Effector memory CD4-positive, alpha-beta T cell (primary cell): ENCODE measurements around the gene TENM4.

Source experiments
- DNase-seq, 3 donors: peaks; one replicate each; pipeline ENCODE4 v3.0.0-alpha.2; 2020
- H3K27ac ChIP-seq: 2 replicates; pipeline ENCODE4 v1.7.0; 2013; ENCODE audit warnings: mild to moderate bottlenecking, low read length, moderate library complexity; ENCODE audit not compliant: insufficient read depth, poor library complexity, severe bottlenecking
- H3K27me3 ChIP-seq: replicated peaks from 2 replicates; pipeline ENCODE4 v1.7.0; 2013; ENCODE audit warnings: mild to moderate bottlenecking, low read length; ENCODE audit not compliant: insufficient read depth, control insufficient read depth, poor library complexity, severe bottlenecking
- H3K36me3 ChIP-seq: 2 replicates; pipeline ENCODE4 v1.7.0; 2013; ENCODE audit warnings: mild to moderate bottlenecking, low read length, moderate library complexity; ENCODE audit not compliant: control insufficient read depth, insufficient read depth
- H3K4me1 ChIP-seq: 2 replicates; pipeline ENCODE4 v1.7.0; 2013; ENCODE audit warnings: low read length, mild to moderate bottlenecking; ENCODE audit not compliant: control insufficient read depth, insufficient read depth, poor library complexity, severe bottlenecking
- H3K4me3 ChIP-seq: 2 replicates; pipeline ENCODE4 v1.7.0; 2013; ENCODE audit warnings: low read length, low read depth, mild to moderate bottlenecking; ENCODE audit not compliant: insufficient read depth, poor library complexity, severe bottlenecking
- H3K9me3 ChIP-seq: 2 replicates; pipeline ENCODE4 v1.7.0; 2013; ENCODE audit warnings: mild to moderate bottlenecking, low read length, moderate library complexity; ENCODE audit not compliant: control insufficient read depth

Gene TENM4

GRCh38 chr11:79186669-79187068, 254.2 kb downstream of the TENM4 start:
- no peaks in the 10 kb centered on the region for H3K36me3 ChIP-seq
- H3K27ac ChIP-seq, result no peak overlapping the region
- no peaks in the 10 kb centered on the region for H3K9me3 ChIP-seq
- H3K27me3 ChIP-seq, result no peaks in the 10 kb centered on the region
- H3K4me1 ChIP-seq, result no peaks in the 10 kb centered on the region
- DNase-seq, result no peak
- H3K4me3 ChIP-seq, result no peak overlapping the region

- no peaks in the 10 kb centered on the region for H3K36me3 ChIP-seq
- no peaks in the 10 kb centered on the region for H3K27me3 ChIP-seq
- H3K9me3 ChIP-seq, result no peaks in the 10 kb centered on the region
- no peak overlapping the region for H3K4me3 ChIP-seq
- DNase-seq, result no peak
- no peaks in the 10 kb centered on the region for H3K4me1 ChIP-seq
- no peak overlapping the region for H3K27ac ChIP-seq
Observed at GRCh38 chr11:79185351-79185750, 255.5 kb downstream of the TENM4 start.

- Histone ChIP-seq H3K27me3 (no peaks in the 10 kb centered on the region), H3K9me3 (no peaks in the 10 kb centered on the region), H3K27ac (no peak overlapping the region), H3K36me3 (no peaks in the 10 kb centered on the region), H3K4me3 (no peak overlapping the region), H3K4me1 (no peaks in the 10 kb centered on the region)
- no peak for DNase-seq
Observed at GRCh38 chr11:79184285-79184684, 256.5 kb downstream of the TENM4 start.

GRCh38 chr11:79182794-79183193, 258.0 kb downstream of the TENM4 start:
- Histone ChIP-seq H3K4me1 (no peaks in the 10 kb centered on the region), H3K9me3 (no peaks in the 10 kb centered on the region), H3K36me3 (no peaks in the 10 kb centered on the region), H3K4me3 (no peak overlapping the region), H3K27me3 (no peaks in the 10 kb centered on the region), H3K27ac (no peak overlapping the region)
- no peak for DNase-seq

GRCh38 chr11:79179087-79179486, 261.7 kb downstream of the TENM4 start:
- no peak overlapping the region for H3K27ac ChIP-seq
- H3K4me3 ChIP-seq, result no peak overlapping the region
- H3K27me3 ChIP-seq, result peaks cover 2% of the 10 kb centered on the region
- DNase-seq, result no peak
- H3K36me3 ChIP-seq, result no peaks in the 10 kb centered on the region
- no peaks in the 10 kb centered on the region for H3K4me1 ChIP-seq
- H3K9me3 ChIP-seq, result no peaks in the 10 kb centered on the region

GRCh38 chr11:79174045-79175008, 266.5 kb downstream of the TENM4 start:
- no peaks in the 10 kb centered on the region for H3K36me3 ChIP-seq
- H3K9me3 ChIP-seq, result no peaks in the 10 kb centered on the region
- H3K4me3 ChIP-seq, result no peak overlapping the region
- no peak overlapping the region for H3K27ac ChIP-seq
- no peak for DNase-seq
- H3K4me1 ChIP-seq, result no peaks in the 10 kb centered on the region
- H3K27me3 ChIP-seq, result peaks cover 5% of the 10 kb centered on the region

DNA sequence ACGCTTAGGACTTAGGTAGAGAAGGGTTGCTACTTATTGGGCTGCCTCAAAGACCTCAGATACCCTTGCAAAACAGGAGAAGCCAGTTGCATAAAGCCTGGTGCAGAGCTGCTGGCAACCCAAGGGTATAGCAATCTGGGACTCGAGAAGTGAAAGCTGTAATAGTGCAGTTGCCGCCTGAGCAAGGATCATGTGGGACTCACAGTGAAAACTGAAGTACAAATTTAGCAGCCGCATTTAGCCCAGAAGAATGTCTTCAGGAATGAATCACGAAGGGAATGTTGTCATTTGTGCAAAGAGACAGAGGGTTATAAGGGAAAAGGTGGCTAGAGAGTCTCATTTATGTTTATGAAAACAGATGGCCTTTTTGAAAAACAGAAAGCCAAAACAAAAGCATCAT, 267.2 kb downstream of the TENM4 start:
- Histone ChIP-seq H3K27me3 (peaks cover 5% of the 10 kb centered on the region), H3K27ac (no peak overlapping the region), H3K4me1 (no peaks in the 10 kb centered on the region), H3K9me3 (no peaks in the 10 kb centered on the region), H3K36me3 (no peaks in the 10 kb centered on the region), H3K4me3 (no peak overlapping the region)
- no peak for DNase-seq

GRCh38 chr11:79170321-79170720, 270.5 kb downstream of the TENM4 start:
- Histone ChIP-seq H3K27ac (no peak overlapping the region), H3K27me3 (peaks cover 5% of the 10 kb centered on the region), H3K9me3 (no peaks in the 10 kb centered on the region), H3K4me1 (no peaks in the 10 kb centered on the region), H3K4me3 (no peak overlapping the region), H3K36me3 (no peaks in the 10 kb centered on the region)
- no peak for DNase-seq

- H3K4me1 ChIP-seq, result no peaks in the 10 kb centered on the region
- H3K27me3 ChIP-seq, result no peaks in the 10 kb centered on the region
- no peak for DNase-seq
- no peaks in the 10 kb centered on the region for H3K9me3 ChIP-seq
- no peak overlapping the region for H3K4me3 ChIP-seq
- H3K27ac ChIP-seq, result no peak overlapping the region
- H3K36me3 ChIP-seq, result no peaks in the 10 kb centered on the region
Observed at GRCh38 chr11:79168530-79169110, 272.2 kb downstream of the TENM4 start.

DNA sequence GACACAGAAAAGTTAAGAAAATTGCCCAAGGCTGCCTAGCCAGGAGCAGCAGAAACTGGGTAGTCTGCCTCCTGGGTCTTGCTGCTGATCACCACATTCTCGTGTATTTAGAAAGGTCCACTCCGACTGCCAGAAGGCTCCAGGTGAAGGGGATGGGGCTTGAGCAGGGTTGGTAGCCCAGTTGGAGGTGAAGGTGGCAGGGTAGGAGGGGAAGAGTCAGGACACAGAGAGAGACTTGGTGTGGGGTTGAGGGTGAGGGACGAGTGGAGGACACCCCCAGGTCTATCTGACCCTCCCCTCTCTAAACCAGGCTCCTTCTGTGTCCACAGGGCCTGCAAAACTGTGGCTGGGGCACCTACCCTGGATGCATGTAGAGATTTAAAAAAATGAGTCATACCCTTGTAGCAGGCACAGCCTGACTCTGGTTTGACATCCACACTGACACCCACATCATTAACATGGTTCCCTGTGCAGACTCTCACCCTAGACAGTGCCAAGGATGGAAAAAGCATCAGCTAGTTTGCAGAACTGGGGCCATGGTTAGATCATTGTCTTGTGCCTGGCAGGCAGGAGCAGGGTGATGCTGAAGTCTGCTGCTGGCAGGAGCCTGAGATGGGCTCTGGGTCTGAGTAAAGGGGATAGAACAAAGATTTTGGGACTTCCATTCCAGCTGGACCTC, 273.2 kb downstream of the TENM4 start:
- no peaks in the 10 kb centered on the region for H3K27me3 ChIP-seq
- DNase-seq, result no peak
- no peaks in the 10 kb centered on the region for H3K36me3 ChIP-seq
- no peaks in the 10 kb centered on the region for H3K9me3 ChIP-seq
- no peak overlapping the region for H3K4me3 ChIP-seq
- H3K27ac ChIP-seq, result no peak overlapping the region
- no peaks in the 10 kb centered on the region for H3K4me1 ChIP-seq
